RWPE2 (cell line): ENCODE measurements around the gene COPB1.
A peak's percentile ranks its signal among the peaks of the same experiment; 100 is the strongest.

ENCODE experiments used
- ATAC-seq: fragments of 200-7000 bp; cut with Tn5 transposase; 3 replicates; pipeline ENCODE4 v1.9.1; 2021; ENCODE audit warnings: low read depth
- DNase-seq: peaks from one replicate; pipeline ENCODE4 v3.0.0-alpha.2; 2020; ENCODE audit warnings: low spot score
- H3K27ac ChIP-seq: fragments of 450-650 bp; 2 replicates; pipeline ENCODE4 v1.5.1; 2017; ENCODE audit warnings: mild to moderate bottlenecking; ENCODE audit not compliant: poor library complexity, severe bottlenecking
- H3K27me3 ChIP-seq: fragments of 250-450 bp; sonication (Bioruptor Pico); 2 replicates; pipeline ENCODE4 v1.5.1; 2021; ENCODE audit warnings: mild to moderate bottlenecking, moderate library complexity; ENCODE audit not compliant: insufficient read depth, poor library complexity, severe bottlenecking
- H3K36me3 ChIP-seq: fragments of 250-450 bp; sonication (Bioruptor Pico); 2 replicates; pipeline ENCODE4 v1.5.1; 2020; ENCODE audit warnings: low read depth, mild to moderate bottlenecking, moderate library complexity
- H3K4me1 ChIP-seq: fragments of 250-450 bp; sonication (Bioruptor Pico); 2 replicates; pipeline ENCODE4 v1.5.1; 2021; ENCODE audit warnings: mild to moderate bottlenecking, moderate library complexity; ENCODE audit not compliant: insufficient read depth, poor library complexity, severe bottlenecking
- H3K4me3 ChIP-seq: fragments of 250-450 bp; sonication (Bioruptor Pico); 2 replicates; pipeline ENCODE4 v1.5.1; 2021; ENCODE audit warnings: mild to moderate bottlenecking, moderate library complexity; ENCODE audit not compliant: severe bottlenecking
- H3K9me3 ChIP-seq: fragments of 250-450 bp; sonication (Bioruptor Pico); 2 replicates; pipeline ENCODE4 v1.5.1; 2021; ENCODE audit warnings: mild to moderate bottlenecking, moderate library complexity; ENCODE audit not compliant: severe bottlenecking
- TF ChIP-seq, protein P1 (sequence below): fragments of 450-650 bp; IDR thresholded peaks from one replicate; pipeline ENCODE4 v1.5.1; 2017; ENCODE audit warnings: mild to moderate bottlenecking, moderate library complexity; ENCODE audit not compliant: poor library complexity, severe bottlenecking

Gene COPB1, protein sequence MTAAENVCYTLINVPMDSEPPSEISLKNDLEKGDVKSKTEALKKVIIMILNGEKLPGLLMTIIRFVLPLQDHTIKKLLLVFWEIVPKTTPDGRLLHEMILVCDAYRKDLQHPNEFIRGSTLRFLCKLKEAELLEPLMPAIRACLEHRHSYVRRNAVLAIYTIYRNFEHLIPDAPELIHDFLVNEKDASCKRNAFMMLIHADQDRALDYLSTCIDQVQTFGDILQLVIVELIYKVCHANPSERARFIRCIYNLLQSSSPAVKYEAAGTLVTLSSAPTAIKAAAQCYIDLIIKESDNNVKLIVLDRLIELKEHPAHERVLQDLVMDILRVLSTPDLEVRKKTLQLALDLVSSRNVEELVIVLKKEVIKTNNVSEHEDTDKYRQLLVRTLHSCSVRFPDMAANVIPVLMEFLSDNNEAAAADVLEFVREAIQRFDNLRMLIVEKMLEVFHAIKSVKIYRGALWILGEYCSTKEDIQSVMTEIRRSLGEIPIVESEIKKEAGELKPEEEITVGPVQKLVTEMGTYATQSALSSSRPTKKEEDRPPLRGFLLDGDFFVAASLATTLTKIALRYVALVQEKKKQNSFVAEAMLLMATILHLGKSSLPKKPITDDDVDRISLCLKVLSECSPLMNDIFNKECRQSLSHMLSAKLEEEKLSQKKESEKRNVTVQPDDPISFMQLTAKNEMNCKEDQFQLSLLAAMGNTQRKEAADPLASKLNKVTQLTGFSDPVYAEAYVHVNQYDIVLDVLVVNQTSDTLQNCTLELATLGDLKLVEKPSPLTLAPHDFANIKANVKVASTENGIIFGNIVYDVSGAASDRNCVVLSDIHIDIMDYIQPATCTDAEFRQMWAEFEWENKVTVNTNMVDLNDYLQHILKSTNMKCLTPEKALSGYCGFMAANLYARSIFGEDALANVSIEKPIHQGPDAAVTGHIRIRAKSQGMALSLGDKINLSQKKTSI

GRCh38 chr11:14499560-14500180, at the start of gene COPB1:
COPB1 (minus strand) TSS chr11:14499811; CDS start chr11:14498928, 883 bp downstream.
- H3K27ac ChIP-seq = peak within 1 kb of the TSS; percentile 52
- peaks cover 47% of the 10 kb centered on the region for H3K36me3 ChIP-seq
- H3K9me3 ChIP-seq = no peaks in the 10 kb centered on the region
- ATAC-seq (peak; percentile 92), DNase-seq (peak; percentile 93)
- TF ChIP-seq, protein P1, sequence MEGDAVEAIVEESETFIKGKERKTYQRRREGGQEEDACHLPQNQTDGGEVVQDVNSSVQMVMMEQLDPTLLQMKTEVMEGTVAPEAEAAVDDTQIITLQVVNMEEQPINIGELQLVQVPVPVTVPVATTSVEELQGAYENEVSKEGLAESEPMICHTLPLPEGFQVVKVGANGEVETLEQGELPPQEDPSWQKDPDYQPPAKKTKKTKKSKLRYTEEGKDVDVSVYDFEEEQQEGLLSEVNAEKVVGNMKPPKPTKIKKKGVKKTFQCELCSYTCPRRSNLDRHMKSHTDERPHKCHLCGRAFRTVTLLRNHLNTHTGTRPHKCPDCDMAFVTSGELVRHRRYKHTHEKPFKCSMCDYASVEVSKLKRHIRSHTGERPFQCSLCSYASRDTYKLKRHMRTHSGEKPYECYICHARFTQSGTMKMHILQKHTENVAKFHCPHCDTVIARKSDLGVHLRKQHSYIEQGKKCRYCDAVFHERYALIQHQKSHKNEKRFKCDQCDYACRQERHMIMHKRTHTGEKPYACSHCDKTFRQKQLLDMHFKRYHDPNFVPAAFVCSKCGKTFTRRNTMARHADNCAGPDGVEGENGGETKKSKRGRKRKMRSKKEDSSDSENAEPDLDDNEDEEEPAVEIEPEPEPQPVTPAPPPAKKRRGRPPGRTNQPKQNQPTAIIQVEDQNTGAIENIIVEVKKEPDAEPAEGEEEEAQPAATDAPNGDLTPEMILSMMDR = no peak
- H3K27me3 ChIP-seq = no peaks in the 10 kb centered on the region
- H3K4me3 ChIP-seq = peak within 1 kb of the TSS; percentile 64
- peaks cover 12% of the 10 kb centered on the region for H3K4me1 ChIP-seq

DNA sequence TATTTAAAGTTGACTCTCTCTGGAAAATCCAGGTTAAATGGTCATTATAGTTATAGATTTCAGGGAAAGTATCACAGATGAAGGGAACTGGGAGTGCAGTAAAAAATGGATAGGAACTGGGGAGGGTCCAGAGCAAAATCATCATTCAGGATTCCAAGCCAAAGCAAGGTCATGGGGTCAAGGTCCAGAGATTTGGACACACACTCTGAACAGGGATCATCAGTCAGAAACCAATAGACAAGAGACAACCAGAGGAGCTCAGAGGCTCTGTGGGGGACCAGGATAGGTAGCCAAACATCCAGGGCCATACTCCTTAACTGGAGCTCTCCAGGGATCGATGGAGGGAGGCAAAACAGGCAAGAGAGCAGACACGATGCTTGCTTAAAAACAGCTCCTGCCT, 47.8 kb upstream of the COPB1 start:
- no peaks in the 10 kb centered on the region for H3K36me3 ChIP-seq

DNA sequence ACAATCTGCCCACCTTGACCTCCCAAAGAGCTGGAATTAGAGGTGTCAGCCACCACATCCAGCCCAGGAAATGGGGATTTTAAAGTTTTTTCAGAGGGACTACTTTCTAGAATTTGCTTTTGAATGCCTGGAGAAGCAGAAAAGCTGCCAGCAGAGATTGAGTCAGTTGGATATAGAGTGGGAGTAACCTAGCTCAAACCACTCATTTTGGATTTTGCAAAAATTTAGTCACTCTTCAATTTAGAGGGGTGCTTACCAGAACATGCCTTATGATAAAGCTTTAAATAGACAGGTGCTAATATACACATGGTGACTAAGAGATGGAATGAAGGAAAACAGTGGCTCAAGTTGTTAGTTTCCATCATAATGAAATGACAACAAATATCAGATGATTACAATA, 47.1 kb upstream of the COPB1 start:
- H3K27me3 ChIP-seq = peaks cover 4% of the 10 kb centered on the region
- DNase-seq = no peak
- no peaks in the 10 kb centered on the region for H3K36me3 ChIP-seq
- H3K4me3 ChIP-seq = no peak overlapping the region
- ATAC-seq = no peak
- TF ChIP-seq, protein P1 = no peak
- no peaks in the 10 kb centered on the region for H3K4me1 ChIP-seq
- no peak overlapping the region for H3K27ac ChIP-seq
- H3K9me3 ChIP-seq = no peaks in the 10 kb centered on the region

More for the DNA sequence above, 47.8 kb upstream of the COPB1 start:
- DNase-seq (no peak), ATAC-seq (no peak)
- Histone ChIP-seq H3K4me1 (no peaks in the 10 kb centered on the region), H3K4me3 (no peak overlapping the region), H3K27me3 (peaks cover 2% of the 10 kb centered on the region), H3K27ac (no peak overlapping the region), H3K9me3 (no peaks in the 10 kb centered on the region)
- TF ChIP-seq, protein P1 = no peak

GRCh38 chr11:14544611-14545010, 45.0 kb upstream of the COPB1 start:
- no peak overlapping the region for H3K27ac ChIP-seq
- ATAC-seq (no peak), DNase-seq (no peak)
- peaks cover 6% of the 10 kb centered on the region for H3K27me3 ChIP-seq
- no peak overlapping the region for H3K4me3 ChIP-seq
- TF ChIP-seq, protein P1 = no peak
- H3K36me3 ChIP-seq = no peaks in the 10 kb centered on the region
- H3K9me3 ChIP-seq = no peaks in the 10 kb centered on the region
- H3K4me1 ChIP-seq = no peaks in the 10 kb centered on the region
